HG03045 (cell line): ENCODE results near the gene ADGRV1.

Experiments
- ATAC-seq: cut with Tn5 transposase; IDR thresholded peaks from one replicate; pipeline ENCODE4 v1.9.1; 2021; ENCODE audit warnings: mild to moderate bottlenecking, moderate library complexity; ENCODE audit not compliant: unreplicated experiment

ADGRV1 gene

GRCh38 chr5:91146905-91147600 is 588.5 kb downstream of the ADGRV1 start:
- ATAC-seq, result no peak

GRCh38 chr5:91150234-91150633 is 591.6 kb downstream of the ADGRV1 start:
- no peak for ATAC-seq

GRCh38 chr5:91150636-91151035 is 592.0 kb downstream of the ADGRV1 start:
- no peak for ATAC-seq

- no peak for ATAC-seq
These were observed 593.4 kb downstream of the ADGRV1 start for GRCh38 chr5:91151947-91152346.

- ATAC-seq, result no peak
These were observed 595.7 kb downstream of the ADGRV1 start for GRCh38 chr5:91154338-91154737.

- ATAC-seq, result no peak
These were observed 596.7 kb downstream of the ADGRV1 start for GRCh38 chr5:91155274-91155673.

GRCh38 chr5:91156242-91156641 is 597.6 kb downstream of the ADGRV1 start:
- no peak for ATAC-seq

GRCh38 chr5:91158011-91158410 is 599.4 kb downstream of the ADGRV1 start:
- no peak for ATAC-seq

- no peak for ATAC-seq
These were observed 601.0 kb downstream of the ADGRV1 start for GRCh38 chr5:91159647-91160046.

- no peak for ATAC-seq
These were observed 602.2 kb downstream of the ADGRV1 start for GRCh38 chr5:91160714-91161285.

- peak; percentile 99 for ATAC-seq
These were observed 604.2 kb downstream of the ADGRV1 start for GRCh38 chr5:91162534-91163381.

GRCh38 chr5:91164424-91164823 is 605.8 kb downstream of the ADGRV1 start:
- no peak for ATAC-seq

- no peak for ATAC-seq
These were observed 607.6 kb downstream of the ADGRV1 start for GRCh38 chr5:91166059-91166807.

GRCh38 chr5:91168859-91169258 is 610.3 kb downstream of the ADGRV1 start:
- no peak for ATAC-seq

- no peak for ATAC-seq
These were observed 611.7 kb downstream of the ADGRV1 start for GRCh38 chr5:91170266-91170665.

- ATAC-seq, result no peak
These were observed 612.7 kb downstream of the ADGRV1 start for GRCh38 chr5:91171322-91171721.

- no peak for ATAC-seq
These were observed 615.8 kb downstream of the ADGRV1 start for GRCh38 chr5:91174396-91174795.

- ATAC-seq, result no peak
These were observed 617.1 kb downstream of the ADGRV1 start for GRCh38 chr5:91175708-91176107.

- no peak for ATAC-seq
These were observed 617.9 kb downstream of the ADGRV1 start for GRCh38 chr5:91176288-91177016.

- ATAC-seq, result no peak
These were observed 618.5 kb downstream of the ADGRV1 start for GRCh38 chr5:91177085-91177484.

- ATAC-seq, result no peak
These were observed 619.0 kb downstream of the ADGRV1 start for GRCh38 chr5:91177639-91178038.
